HEK293T (cell line): ENCODE measurements around the gene ZNF860.

ENCODE experiments used
- CTCF ChIA-PET: fragments of 350-600 bp; formaldehyde crosslinking; extraction: SDS; loops from one replicate; lab custom pipeline; 2021; ENCODE audit warnings: antibody characterized with exemption, inconsistent platforms; lab: Yijun Ruan, JAX
- POLR2A ChIA-PET: fragments of 350-600 bp; formaldehyde crosslinking; extraction: SDS; loops from one replicate; lab custom pipeline; 2020; ENCODE audit warnings: antibody characterized with exemption, inconsistent platforms; lab: Yijun Ruan, JAX
- DNase-seq: peaks from one replicate; pipeline ENCODE4 v3.0.0; 2012; ENCODE audit warnings: mixed read lengths; ENCODE audit errors: extremely low spot score
- ARNT ChIP-seq: fragments of 450-650 bp; IDR thresholded peaks from 2 replicates; pipeline ENCODE4 v1.6.1; 2017; ENCODE audit warnings: mild to moderate bottlenecking
- BHLHE40 ChIP-seq: fragments of 450-650 bp; IDR thresholded peaks from 2 replicates; pipeline ENCODE4 v1.6.1; 2016; ENCODE audit warnings: mild to moderate bottlenecking, moderate library complexity, borderline replicate concordance
- CTBP1 ChIP-seq: fragments of 450-650 bp; IDR thresholded peaks from 2 replicates; pipeline ENCODE4 v1.6.1; 2016; ENCODE audit warnings: borderline replicate concordance
- ELF4 ChIP-seq: fragments of 450-650 bp; IDR thresholded peaks from 2 replicates; pipeline ENCODE4 v1.6.1; 2017; ENCODE audit warnings: antibody characterized with exemption
- FOXA1 ChIP-seq: fragments of 450-650 bp; IDR thresholded peaks from 2 replicates; pipeline ENCODE4 v1.6.1; 2016; ENCODE audit warnings: mild to moderate bottlenecking
- FOXK2 ChIP-seq: fragments of 450-650 bp; IDR thresholded peaks from 2 replicates; pipeline ENCODE4 v1.6.1; 2016; ENCODE audit warnings: mild to moderate bottlenecking
- FOXM1 ChIP-seq: fragments of 450-650 bp; IDR thresholded peaks from 2 replicates; pipeline ENCODE4 v1.6.1; 2017; ENCODE audit warnings: mild to moderate bottlenecking, borderline replicate concordance
- HDGF ChIP-seq: fragments of 450-650 bp; IDR thresholded peaks from 2 replicates; pipeline ENCODE4 v1.6.1; 2017; ENCODE audit warnings: antibody characterized with exemption, borderline replicate concordance
- L3MBTL2 ChIP-seq: fragments of 450-650 bp; conservative IDR thresholded peaks from 2 replicates; pipeline ENCODE4 v1.6.1; 2016; ENCODE audit warnings: mild to moderate bottlenecking
- LEF1 ChIP-seq: fragments of 450-650 bp; IDR thresholded peaks from 2 replicates; pipeline ENCODE4 v1.6.1; 2017; ENCODE audit warnings: mild to moderate bottlenecking, borderline replicate concordance
- NFRKB ChIP-seq: fragments of 450-650 bp; IDR thresholded peaks from 2 replicates; pipeline ENCODE4 v1.6.1; 2016; ENCODE audit warnings: mild to moderate bottlenecking, moderate library complexity
- PKNOX1 ChIP-seq: fragments of 450-650 bp; IDR thresholded peaks from 2 replicates; pipeline ENCODE4 v1.6.1; 2016
- SP1 ChIP-seq: fragments of 450-650 bp; IDR thresholded peaks from 2 replicates; pipeline ENCODE4 v1.6.1; 2017
- SUZ12 ChIP-seq: fragments of 450-650 bp; IDR thresholded peaks from 2 replicates; pipeline ENCODE4 v1.6.1; 2016; ENCODE audit warnings: mild to moderate bottlenecking
- TARDBP ChIP-seq: fragments of 450-650 bp; IDR thresholded peaks from 2 replicates; pipeline ENCODE4 v1.6.1; 2016
- ZNF384 ChIP-seq: fragments of 450-650 bp; IDR thresholded peaks from 2 replicates; pipeline ENCODE4 v1.6.1; 2016

The ZNF860 gene

GRCh38 chr3:31981206-31982181 lies at the start of gene ZNF860, which contains the start of gene OSBPL10:
TSS of gene ZNF860 (plus strand) at chr3:31981750. CDS start at chr3:31989080, 7,330 bp downstream.
TSS of gene OSBPL10 (minus strand) at chr3:31981262. CDS start at chr3:31981179, 83 bp downstream.
- ChIA-PET CTCF (no interaction called here), POLR2A (no interaction called here)
- TF ChIP-seq ELF4 (no peak), TARDBP (0 out of 2 replicates have a peak, but pooled peaks have one; percentile 27), L3MBTL2 (peak; percentile 41)
- DNase-seq = peak; percentile 71

- POLR2A ChIA-PET = no interaction called here
- TF ChIP-seq LEF1 (no peak), ELF4 (no peak), L3MBTL2 (no peak), ZNF384 (no peak), FOXK2 (no peak), TARDBP (no peak), HDGF (no peak), PKNOX1 (no peak), FOXA1 (no peak), ARNT (no peak)
- no peak for DNase-seq
- CTCF ChIA-PET = no interaction called here
Measured at GRCh38 chr3:31932990-31933389, 48.6 kb upstream of the ZNF860 start.

GRCh38 chr3:31934018-31934417 lies 47.5 kb upstream of the ZNF860 start:
- DNase-seq = no peak
- ChIA-PET CTCF (no interaction called here), POLR2A (no interaction called here)
- no peak for TF ChIP-seq FOXM1

- CTCF ChIA-PET = no interaction called here
- DNase-seq = no peak
- TF ChIP-seq ELF4 (no peak), FOXM1 (no peak), HDGF (no peak), L3MBTL2 (no peak), ARNT (no peak), FOXK2 (no peak), PKNOX1 (no peak), CTBP1 (no peak), SUZ12 (no peak), ZNF384 (no peak), FOXA1 (no peak), SP1 (no peak), LEF1 (no peak), NFRKB (no peak), TARDBP (no peak), BHLHE40 (no peak)
- POLR2A ChIA-PET = no interaction called here
Measured at GRCh38 chr3:31934866-31935265, 46.7 kb upstream of the ZNF860 start.

GRCh38 chr3:31936420-31937060 lies 45.0 kb upstream of the ZNF860 start:
- TF ChIP-seq FOXA1 (no peak), L3MBTL2 (no peak), ZNF384 (no peak), NFRKB (no peak), FOXK2 (no peak), ELF4 (no peak)
- no peak for DNase-seq
- POLR2A ChIA-PET = no interaction called here
- CTCF ChIA-PET = no interaction called here

- CTCF ChIA-PET = no interaction called here
- POLR2A ChIA-PET = no interaction called here
- TF ChIP-seq SP1 = no peak
- TF ChIP-seq L3MBTL2 = no peak
- TF ChIP-seq ZNF384 = no peak
- no peak for TF ChIP-seq ELF4
- TF ChIP-seq NFRKB = no peak
- TF ChIP-seq LEF1 = no peak
- no peak for TF ChIP-seq PKNOX1
- no peak for TF ChIP-seq ARNT
- TF ChIP-seq CTBP1 = no peak
- TF ChIP-seq HDGF = no peak
- no peak for TF ChIP-seq BHLHE40
- no peak for DNase-seq
Measured at GRCh38 chr3:31937225-31937624, 44.3 kb upstream of the ZNF860 start.
